HS-5 (cell line): ENCODE results near the gene TMEM109.

Experiments used
- DNase-seq: peaks from one replicate; pipeline ENCODE4 v3.0.0-alpha.2; 2012; ENCODE audit warnings: low read depth

TMEM109 gene

DNA sequence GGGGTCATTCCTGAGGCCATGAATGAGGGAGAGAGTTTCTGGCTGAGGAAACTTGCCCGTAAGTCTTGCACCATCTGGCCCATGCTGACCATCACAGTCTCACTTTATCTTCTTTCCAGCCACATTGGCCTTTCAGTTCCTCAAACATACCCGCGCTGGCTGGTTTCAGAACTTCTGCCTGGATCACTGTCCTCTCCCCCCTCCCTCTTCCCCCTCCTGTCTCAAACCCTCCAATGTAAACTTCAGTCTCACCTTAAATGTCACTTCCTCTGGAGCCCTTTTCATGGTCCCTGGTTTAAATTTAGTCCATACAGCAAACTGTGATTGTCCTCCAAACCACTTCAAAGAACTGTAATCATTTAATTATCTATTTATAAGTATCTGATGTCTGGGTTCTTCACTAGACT, 3.7 kb upstream of the TMEM109 start:
- no peak for DNase-seq

DNA sequence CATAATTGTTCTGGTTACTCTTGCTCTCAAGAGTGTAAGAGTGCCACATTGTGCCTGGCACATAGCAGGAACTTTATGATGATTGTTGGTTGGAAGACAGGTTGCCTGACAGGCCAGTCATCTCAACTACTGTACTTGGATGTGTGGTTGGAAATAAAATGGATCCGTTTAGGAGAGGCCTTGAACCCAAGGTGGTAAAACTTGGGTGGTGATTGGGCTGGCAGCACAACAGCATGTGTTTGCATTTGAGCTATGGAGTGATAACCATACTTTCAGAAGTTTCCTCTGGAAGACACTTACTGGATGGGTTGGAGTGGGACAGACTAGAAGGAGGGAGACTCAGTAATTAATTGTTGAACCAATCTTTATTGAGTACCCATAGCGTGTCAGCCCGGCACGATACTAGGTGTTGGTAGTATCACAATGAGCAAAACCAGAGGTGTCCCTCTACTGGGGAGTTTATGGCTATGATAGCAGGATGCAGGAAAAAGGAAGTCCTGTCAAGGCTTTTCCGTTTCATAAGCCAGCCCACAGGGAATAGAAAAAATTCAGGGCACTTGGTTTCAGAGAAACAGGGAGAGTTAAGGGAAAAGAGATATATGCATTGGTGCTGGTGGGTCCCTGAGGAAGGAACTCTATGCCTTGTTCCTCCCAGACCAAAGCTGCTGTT, 3.1 kb upstream of the TMEM109 start:
- no peak for DNase-seq

- DNase-seq = no peak
Measured at GRCh38 chr11:60912223-60912850, 1.6 kb upstream of the TMEM109 start.

GRCh38 chr11:60912851-60913528, 968 bp upstream of the TMEM109 start:
- no peak for DNase-seq

GRCh38 chr11:60914633-60915247, 782 bp downstream of the TMEM109 start:
- DNase-seq = no peak

GRCh38 chr11:60915248-60915914, 1.4 kb downstream of the TMEM109 start:
- DNase-seq = no peak

DNA sequence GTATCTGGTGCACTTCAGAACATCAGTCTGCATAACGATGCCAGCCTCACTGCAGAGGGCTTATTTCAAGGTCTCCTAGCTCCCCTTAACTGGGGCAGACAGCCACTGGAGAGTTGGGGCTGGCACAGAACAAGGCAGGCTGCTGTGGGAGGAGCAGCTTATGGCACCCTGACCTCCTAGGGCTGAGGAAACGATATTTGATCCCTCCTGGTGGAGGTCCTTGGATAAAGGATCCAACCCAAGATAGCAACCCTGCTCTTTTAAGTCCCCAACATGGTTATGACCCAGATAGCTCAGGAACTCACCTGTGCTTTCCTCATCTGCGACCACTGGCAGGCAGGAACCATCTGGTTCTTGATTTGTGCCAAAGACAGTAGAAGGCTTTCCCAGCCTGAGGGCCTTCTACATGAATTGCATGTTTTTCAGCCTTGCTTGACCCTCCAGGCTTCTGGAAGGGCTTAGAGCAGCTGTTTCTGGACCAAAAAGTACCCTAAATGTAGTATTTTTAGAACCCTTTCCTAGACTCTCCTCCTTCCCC, 2.8 kb downstream of the TMEM109 start:
- no peak for DNase-seq

DNA sequence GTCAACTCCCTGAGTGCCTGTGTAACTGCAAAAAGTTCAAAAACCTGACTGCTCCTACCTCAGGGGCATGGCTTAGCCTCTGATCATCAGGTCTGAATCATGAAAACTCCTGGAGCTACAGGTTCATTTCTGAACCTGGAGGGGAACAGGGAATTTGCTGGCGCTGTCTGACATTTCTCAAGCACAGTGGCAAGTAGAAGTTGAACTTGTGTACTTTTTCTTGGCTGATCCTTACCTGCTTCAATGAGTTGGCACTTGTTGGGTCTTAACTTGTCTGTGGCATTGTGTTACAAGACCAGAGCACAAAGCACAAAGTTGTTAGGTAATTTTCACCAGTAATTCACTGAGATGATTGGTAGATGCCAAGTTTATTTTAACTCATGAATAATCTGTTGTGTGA, 3.3 kb downstream of the TMEM109 start:
- DNase-seq = no peak

DNA sequence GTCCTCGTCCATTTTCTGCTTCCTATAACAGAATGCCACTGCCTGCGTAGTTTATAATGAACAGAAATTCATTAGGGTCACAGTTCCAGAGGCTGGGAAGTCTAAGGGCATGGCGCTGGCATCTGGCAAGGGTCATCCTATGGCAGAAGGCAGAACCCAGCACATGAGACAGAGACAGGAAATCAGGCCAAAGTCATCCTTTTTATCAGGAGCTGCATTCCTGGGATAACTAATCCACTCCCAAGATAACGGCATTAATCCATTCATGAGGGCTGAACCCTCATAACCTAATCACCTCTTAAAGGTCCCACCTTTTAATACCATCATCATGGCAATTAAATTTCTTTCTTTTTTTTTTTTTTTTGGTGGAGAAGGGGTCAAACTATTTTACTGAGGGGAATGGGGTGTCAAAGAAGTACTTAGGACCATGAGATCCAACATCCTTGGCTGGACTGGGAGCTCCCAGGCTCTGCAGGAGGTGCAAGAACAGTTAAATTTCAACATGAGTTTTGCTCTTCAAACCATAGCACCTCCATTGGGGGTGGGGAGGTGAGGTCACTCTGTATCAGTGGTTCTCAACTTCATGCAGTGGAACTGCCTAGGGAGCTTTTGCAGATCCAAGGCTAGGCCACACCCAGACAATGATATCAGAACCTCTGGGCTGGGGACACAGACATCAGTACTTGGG, 4.4 kb downstream of the TMEM109 start:
- DNase-seq = no peak

GRCh38 chr11:60918939-60919265, 4.9 kb downstream of the TMEM109 start:
- DNase-seq = no peak

DNA sequence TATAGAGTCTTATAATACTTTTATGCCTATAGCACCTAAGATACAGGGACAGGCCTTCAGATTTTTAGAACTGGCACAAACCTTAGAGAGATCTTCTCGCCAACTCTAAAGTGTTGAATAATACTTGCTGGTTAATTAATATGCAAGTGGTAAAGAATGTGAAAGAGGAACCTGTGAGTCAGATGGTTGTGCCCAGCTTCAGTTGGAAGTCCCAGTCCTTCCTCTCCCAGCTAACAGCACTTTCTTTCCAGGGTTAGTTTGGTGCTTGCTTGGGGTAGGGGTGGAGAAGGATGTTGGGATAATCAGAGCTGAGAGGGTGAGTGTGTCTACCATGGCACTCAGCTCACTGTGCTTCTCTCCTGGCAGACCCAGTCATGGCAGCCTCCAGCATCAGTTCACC, 5.4 kb downstream of the TMEM109 start:
- no peak for DNase-seq

DNA sequence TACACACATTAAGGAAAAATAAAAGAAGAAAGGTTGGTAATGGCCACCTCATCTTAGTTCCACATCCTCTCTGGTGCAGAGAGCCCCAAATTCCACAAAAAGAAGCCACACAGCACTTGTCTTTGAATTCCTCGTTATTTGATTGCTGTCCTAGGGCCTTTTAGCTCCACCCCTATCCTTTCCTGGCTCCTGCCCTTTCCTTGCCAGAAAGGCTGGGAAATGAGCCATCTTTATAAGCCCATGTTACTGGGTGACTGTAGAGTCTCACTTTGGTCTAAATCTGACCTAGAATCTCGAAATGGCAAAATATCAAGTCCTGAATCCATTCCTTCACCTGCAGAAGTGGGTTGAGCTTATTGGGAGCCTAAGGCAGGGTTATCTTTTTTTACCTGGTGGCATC, 6.0 kb downstream of the TMEM109 start:
- DNase-seq = no peak

GRCh38 chr11:60921259-60921658, 7.3 kb downstream of the TMEM109 start:
- no peak for DNase-seq

DNA sequence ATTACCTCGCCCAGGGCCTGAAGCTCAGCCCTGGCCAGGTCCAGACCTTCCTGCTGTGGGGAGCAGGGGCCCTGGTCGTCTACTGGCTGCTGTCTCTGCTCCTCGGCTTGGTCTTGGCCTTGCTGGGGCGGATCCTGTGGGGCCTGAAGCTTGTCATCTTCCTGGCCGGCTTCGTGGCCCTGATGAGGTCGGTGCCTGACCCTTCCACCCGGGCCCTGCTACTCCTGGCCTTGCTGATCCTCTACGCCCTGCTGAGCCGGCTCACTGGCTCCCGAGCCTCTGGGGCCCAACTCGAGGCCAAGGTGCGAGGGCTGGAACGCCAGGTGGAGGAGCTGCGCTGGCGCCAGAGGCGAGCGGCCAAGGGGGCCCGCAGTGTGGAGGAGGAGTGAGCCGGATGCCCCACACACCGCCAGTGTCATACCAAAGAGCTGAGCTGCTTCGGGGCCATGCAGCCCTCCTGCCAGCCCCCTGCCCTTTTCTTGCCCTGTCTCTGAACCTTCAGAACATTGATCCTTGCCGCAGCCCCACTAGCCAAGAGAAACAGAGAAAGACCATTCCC, 7.9 kb downstream of the TMEM109 start:
- no peak for DNase-seq

DNA sequence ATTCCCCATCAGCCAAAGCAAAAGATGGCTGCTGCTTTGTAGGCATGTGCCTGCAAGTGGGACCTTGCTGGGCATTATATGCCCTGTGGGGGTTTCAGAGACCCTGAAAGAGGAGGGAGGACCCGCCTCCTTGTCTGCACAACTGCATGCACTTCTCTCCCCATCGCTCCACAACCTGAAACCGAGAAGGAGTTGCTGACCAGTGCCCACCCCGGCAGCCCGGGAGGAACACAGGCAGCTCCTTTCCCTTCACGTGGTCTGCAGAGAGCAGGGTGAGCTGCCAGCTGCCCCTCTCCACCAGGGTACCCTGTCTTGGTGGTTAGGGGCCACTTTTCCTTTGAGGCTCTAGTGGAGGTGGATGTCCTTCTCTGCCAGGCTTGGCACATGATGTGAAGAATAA, 8.9 kb downstream of the TMEM109 start:
- no peak for DNase-seq

- DNase-seq = no peak
Measured at GRCh38 chr11:60923326-60923725, 9.4 kb downstream of the TMEM109 start.

DNA sequence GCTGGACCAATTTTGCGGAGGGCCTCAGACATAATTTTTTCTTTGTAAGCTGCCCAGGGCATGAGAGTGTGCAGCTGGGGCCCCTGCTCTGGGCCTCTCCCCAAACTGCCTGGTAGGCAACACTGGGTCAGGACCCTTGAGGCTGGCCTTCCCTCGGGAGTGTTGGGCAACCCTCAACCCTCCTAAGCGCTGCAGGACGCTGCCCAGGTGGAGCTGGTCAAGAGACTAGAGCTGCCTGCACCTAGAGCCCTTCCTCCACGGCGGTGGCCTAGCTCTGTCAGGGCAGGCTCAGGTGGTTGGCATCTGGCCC, 9.8 kb downstream of the TMEM109 start:
- DNase-seq = no peak

DNA sequence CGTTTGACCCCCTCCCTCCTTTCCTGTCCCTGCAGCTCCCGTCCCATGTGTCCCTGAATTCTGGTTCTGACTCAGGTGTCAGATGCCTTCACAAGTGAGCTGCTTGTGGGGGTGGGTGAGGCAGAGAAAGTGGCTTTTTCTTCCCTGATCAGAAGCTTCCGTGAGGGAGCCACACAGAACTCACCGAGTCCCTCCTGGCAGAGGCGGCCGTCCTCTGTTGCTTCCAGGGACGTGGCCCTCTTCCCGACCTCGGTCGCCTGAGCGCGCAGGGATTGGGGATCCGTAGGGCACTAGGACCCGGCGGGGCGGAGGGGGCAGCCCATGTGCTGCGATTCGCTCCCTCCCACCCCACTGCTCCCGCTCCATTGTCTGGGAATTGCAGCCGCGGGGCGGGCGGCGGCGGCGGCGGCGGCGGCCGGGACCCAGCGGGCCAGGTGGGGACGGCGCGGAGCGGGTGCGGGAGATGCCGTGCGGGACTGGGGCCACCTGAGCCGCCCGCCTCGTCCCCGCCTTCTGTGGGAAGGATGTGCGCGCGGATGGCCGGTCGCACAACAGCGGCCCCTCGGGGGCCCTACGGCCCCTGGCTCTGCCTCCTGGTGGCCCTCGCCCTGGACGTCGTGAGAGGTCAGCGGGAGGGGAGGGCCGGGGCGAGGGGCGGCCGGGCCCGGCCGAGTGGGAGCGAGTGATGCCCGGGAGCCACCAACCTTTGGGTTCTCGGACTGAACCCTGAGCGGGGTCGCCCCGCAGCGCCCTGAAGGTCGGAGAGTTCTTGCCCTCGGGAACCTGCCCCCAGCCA, 10.3 kb downstream of the TMEM109 start, which contains the start of gene TMEM132A:
TSS of gene TMEM132A (plus strand) at position 351 of the 796 bp plus-strand sequence. CDS start at position 525, 174 bp downstream.
- DNase-seq = no peak

DNA sequence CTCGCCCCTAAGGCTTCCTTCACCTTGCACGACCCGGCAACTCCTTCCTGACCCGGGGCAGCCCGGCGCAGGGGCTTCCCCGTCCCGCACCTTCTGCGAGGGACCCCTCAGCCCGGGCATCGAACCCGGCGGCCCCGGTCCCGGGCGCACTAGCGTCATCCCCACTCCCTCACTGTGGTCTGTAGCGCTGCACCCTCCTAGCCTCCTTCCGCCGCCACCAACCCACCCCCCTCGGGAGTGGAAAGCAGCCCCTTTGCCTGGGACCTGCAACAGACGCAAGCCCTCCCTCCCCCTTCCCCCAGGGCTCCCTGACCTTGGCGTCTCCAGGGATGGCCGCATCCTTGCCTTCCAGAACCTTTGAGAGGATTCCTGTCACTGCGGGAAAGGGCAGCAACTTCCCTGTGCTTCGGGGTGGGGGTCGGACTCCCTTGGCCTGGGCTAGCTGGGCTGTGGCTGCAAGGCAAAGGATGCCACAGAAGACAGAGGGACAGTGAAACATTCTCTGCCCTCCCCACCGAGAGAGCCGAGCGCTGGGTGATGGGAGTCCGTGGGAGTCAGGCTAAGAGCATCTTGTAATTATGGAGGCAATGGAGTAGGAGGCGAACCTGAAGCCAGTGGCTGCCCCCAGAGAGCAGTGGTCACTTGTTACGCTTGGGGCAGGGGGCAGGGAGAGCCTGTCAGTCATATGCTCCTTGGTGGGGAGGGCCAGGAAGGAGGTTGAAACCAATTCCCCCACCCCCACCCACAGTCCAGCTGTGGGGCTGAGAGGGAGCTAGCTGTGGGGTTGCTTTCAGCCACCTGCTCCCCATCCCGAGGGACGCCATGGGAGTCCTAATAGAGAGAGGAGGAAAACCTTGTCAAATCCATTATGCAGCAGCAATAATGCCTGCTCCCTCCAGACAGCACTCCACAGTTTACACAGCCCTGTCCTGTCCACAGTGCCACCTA, 11.2 kb downstream of the TMEM109 start:
- no peak for DNase-seq
